Astrocyte (in vitro differentiated cells and primary cell): Measurements from ENCODE around the gene GRK6.

Experiments
- EZH2 ChIP-seq: IDR thresholded peaks from 2 replicates; pipeline ENCODE4 v1.6.1; 2012; ENCODE audit warnings: mild to moderate bottlenecking, low read length, inconsistent platforms; ENCODE audit not compliant: insufficient read depth
- TF ChIP-seq, protein P1 (sequence below): IDR thresholded peaks from 2 replicates; pipeline ENCODE4 v1.5.1; 2011; ENCODE audit warnings: low read depth, mild to moderate bottlenecking, inconsistent platforms, low read length, moderate library complexity; ENCODE audit not compliant: insufficient read depth

DNA sequence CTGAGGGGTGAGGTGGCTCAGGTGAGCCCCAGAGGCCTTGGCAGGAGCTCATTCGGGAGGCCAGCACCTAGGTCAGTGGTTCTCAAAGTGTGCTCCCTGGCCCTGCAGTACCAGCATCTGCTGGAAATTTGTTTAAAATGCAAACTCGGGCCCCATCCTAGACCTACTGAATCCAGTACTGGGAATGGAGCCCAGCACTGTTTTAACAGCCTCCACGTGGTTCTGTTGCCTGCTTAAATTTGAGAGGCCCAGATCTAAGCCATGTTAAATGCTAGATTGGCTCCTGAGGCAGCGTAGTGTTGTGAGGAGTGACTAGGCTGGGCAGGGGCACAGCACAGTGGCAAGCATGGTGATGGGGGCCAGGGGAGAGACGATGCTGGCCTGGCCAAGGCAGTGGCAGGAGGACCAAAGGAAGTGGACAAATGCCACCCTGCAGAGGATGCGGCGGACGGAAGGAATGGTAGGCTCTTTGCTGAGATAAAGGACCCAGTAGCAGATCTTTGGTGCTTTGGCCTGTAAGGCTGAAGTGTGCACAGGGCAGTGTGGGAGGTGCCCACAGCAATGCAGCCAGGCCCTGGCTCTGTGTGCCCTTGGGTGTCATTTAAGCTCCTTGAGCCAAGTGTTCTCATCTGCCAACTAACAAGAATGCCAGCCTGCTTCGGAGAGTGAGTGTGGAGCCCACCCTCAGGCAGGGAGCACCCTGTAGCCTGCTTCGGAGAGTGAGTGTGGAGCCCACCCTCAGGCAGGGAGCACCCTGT lies 24.4 kb downstream of the GRK6 start:
- TF ChIP-seq, protein P1, sequence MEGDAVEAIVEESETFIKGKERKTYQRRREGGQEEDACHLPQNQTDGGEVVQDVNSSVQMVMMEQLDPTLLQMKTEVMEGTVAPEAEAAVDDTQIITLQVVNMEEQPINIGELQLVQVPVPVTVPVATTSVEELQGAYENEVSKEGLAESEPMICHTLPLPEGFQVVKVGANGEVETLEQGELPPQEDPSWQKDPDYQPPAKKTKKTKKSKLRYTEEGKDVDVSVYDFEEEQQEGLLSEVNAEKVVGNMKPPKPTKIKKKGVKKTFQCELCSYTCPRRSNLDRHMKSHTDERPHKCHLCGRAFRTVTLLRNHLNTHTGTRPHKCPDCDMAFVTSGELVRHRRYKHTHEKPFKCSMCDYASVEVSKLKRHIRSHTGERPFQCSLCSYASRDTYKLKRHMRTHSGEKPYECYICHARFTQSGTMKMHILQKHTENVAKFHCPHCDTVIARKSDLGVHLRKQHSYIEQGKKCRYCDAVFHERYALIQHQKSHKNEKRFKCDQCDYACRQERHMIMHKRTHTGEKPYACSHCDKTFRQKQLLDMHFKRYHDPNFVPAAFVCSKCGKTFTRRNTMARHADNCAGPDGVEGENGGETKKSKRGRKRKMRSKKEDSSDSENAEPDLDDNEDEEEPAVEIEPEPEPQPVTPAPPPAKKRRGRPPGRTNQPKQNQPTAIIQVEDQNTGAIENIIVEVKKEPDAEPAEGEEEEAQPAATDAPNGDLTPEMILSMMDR = no peak
- TF ChIP-seq EZH2 = no peak
